ENCODE results near the gene PDE8B.

- TF ChIP-seq CTCF (IDR thresholded peaks at IDR 0.05; ENCODE audit: low read depth, low read length) (no peak), EZH2phosphoT487 (IDR thresholded peaks at IDR 0.05; ENCODE audit: low read depth) (no peak)
These were observed 13.2 kb downstream of the PDE8B start for GRCh38 chr5:77223653-77224052.
